ENCODE results near the gene GRP.

GRP gene

DNA sequence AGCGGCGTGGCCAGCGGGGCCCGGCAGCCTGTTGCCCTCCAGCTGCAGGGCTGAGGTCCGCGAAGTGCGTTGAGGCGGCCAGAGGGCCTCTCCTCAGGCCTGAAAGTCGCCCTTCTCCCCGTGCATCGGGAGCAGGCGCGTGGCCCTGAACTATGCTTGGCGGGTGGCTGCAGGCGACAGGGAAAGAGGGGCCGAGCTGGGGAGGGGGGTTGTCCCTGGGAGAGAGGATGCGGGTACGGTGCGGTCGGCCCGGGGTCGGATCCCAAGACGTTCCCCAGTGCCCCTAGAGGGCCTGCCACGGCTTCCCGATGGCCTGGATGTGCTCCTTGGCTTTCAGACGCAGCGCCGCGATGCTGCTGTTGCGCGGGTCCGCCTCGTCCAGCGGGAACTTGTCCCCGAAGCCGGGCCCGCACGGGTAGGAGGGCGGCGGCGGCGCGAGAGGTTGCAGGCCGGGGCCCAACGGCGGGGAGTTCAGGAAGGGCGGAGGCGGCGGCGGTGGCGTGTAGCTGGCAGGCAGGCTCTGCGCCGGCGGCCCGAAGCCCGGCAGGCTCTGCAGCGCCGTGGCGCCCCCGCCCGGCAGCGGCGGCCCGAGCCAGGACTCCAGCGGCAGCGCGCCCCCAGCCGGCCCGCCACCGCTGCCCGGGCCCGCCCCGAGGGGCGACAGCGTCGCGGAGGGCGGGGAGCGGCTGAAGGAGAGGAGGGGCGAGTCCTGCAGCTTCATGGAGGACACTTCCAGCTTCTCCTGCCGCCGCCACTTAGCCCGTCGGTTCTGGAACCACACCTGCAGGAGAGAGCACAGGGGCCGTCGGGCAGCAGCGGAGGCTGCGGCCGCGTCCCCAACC, 49.0 kb downstream of the GRP start:
- peak; percentile 76 for DNase-seq

DNA sequence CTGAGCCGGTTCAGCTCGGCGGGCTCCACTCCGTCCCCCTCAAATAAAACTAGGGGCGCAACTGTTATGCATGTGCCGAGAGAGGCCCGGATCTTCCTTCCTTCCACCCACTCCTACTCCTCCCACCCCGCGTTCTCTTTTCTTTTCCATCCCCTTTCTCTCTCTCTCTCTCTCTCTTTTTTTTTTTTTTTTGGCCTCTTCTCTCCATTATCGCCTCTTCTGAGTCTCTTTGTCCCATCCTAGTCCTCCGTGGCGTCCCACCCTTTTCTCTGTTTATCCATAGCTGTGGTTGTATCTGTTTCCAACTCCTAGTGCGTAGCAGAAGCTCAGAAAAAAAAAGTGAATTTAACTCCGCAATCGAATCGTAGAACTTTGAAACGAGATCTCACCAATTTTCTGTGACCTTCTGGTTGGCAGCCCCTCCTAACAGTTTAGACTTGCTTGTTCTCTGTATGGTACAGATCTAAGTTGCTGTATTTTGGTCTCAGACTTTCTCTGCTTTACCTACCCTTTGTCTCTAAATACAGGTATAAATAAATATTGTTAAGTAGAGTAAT, 49.7 kb downstream of the GRP start:
- no peak for DNase-seq

DNA sequence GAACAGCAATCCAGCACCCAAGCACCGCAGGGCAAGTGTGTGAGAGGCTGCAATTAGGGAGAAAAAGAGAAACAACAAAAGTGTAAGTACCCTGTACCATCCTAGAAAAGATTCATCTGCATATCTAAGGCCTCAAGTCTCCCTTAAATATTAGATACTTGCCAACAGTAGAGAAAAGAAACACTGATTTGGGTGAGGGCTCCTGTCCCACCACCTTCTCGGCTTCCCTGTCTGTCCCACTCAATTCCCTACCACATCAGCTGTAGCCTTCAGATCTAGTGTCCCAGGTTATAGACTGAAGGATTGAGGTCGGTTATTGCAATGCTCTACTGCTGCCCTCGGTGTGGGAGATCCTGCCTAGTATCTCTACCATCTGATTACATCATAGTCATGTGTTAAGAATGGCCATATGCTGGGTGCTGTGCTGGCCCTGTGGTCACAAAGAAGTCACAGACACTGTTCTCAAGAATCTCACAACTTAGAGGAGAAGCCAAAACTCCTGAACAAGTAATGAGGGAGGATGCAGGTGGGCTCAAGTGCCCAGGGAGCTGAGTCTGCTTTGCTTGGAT, 50.8 kb downstream of the GRP start:
- DNase-seq, result no peak

DNA sequence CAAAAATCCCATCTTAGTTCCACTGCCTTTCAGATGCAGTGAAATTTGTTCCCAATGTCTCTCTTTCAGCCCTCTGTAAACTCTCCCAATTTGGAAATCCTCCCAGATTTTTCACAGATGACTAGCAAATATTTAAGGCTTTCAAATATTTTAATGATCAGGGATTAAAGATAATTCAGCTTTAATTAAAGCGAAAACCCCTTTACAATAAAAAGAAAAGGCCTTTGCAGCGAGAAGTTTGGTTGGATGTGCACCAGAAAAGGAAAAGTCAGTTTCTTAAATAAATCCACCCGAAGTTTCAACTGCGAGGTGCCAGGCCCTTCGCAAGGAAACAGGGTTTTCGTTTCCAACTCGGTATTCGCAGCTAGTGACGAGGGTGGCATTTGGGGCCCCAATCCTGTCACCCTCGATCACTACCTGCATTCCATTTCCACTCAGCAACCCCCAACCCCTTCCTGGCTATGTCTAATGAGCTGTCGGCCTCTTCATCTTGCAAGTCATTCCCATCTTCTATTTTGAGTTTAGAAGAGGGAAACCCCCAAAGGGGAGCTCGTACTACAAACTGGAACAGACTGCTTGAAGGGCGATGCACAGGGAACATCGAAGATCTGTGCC, 51.8 kb downstream of the GRP start:
- DNase-seq, result no peak

DNA sequence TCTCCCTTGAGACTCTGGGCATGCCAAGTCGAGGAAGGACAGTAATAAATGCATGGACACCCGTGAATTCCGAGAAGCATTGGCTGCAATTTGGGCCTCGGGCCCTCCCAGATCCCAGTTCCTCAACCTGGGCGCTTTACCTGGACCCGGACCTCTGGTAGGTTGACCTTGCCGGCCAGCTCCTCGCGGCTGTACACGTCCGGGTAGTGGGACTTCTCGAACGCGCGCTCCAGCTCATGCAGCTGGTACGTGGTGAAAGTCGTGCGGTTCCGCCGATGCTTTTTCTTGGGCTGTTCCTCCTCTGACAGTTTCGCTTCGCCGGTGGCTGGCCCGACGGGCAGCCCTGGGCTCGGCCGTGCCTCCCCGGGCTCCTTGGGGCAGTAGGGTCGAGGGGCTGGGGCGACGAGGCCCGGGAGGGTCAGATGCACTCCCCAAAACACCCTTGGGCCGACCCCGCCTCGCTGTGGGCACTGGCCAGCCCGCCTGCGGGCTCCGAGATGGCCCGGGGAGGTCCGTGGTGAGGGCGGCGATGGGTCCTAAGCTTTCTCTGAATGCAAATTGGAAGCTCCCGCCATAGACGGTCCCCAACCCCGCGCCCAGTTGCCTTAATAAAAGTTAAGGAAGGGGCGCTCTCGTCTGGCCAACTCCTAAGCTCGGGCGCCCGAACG, 52.4 kb downstream of the GRP start:
- no peak for DNase-seq

DNA sequence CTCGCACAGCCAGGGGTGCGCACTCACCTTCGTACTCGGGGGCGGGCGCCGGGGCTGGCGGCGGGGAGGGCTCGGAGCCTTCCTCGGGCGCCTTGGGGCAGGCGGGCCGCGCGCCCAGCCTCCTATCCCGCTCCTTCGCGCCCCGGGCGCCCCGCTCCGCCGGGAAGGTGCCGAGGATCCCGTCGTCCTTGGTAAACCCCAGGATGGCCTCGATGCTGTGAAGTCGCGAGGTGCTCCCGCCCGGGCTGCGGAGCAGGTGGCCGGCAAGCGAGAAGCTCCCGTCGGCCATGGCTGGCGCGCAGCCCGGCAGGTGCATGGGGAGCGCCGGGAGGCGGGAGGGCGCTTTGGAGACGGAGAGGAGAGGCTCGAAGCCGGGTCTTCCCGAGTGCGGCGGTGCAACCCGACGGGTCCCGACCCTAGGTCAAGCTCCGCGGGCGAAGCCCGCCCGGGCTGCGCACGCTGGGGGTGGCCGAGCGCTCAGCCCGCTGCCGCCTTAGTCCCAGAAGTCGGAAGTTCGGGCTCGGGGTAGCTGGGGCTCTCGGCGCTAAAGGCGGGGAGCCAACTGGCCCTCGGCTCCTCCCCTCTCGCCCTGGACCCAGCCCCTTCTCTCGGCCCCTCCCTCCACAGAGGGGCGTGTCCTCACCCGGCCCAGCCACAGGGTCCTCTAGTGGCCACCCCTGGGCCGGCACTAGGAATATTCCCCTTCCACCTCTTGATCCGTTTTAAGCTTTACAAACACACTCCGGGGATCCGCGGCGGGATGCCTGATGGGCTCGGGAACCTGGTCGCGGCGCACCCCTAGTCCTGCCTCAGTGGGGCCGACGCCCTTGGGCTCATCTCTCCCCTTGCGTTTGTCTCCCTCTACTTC, 53.2 kb downstream of the GRP start, which contains the start of gene RAX:
RAX (minus strand) TSS at position 564 of the 868 bp plus-strand sequence; CDS start at position 316, 248 bp downstream.
- DNase-seq, result no peak

DNA sequence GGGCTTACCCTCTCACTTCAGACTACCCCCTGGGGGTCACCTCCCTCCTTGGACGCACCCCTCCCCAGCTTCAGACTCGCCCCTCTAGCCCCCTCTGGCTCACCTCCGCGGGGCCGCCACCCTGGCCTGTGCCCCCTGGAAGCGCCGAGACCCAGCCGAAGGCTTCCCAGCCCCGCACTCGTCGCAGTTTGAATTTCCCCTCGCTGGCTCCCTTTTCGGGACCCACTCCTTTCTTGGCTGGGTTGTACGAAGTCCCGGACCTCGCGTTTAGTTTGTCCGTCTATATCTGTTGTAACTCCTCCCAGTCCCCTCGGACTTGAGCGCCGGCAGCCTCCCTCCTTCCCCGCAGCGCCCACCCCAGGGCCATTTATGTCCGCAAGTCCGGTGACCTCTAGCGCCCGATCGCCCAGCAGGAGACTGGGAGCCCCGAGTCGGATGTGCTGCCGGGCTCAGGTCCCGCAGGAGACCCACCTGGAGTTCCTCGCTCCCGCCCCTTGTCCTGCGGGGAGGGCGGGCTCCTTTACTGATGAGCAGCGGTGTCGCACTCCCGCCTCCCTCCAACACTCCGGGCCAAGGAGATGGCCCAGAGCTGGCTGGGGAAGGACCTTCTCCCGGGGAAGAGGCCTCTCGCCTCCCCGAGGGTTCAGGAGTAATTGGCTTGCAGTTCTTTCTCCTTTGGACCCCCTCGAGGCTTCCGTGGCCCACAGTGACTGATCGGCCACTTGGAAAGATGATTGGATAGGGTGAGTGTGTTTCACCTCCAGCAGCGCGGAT, 54.0 kb downstream of the GRP start:
- DNase-seq, result no peak

DNA sequence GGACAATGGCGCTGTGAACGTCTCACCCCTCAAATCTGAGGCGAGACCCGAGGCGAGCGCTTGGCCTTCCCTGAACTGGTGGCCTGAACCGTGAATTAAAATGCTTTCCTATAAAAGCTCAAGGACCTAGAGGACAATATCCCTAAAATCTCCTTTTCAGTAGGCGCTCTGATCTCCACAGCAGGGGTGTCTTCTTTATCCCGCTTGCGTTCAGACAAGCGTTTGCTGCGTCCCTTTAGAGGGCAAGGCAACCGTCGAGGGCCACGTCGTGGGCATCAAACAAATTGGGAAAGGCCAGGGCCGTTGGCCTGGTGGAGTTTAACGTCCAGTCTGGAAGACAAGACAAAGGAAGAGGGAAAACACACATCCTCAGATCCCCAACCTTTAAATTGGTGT, 54.6 kb downstream of the GRP start:
- DNase-seq, result no peak

DNA sequence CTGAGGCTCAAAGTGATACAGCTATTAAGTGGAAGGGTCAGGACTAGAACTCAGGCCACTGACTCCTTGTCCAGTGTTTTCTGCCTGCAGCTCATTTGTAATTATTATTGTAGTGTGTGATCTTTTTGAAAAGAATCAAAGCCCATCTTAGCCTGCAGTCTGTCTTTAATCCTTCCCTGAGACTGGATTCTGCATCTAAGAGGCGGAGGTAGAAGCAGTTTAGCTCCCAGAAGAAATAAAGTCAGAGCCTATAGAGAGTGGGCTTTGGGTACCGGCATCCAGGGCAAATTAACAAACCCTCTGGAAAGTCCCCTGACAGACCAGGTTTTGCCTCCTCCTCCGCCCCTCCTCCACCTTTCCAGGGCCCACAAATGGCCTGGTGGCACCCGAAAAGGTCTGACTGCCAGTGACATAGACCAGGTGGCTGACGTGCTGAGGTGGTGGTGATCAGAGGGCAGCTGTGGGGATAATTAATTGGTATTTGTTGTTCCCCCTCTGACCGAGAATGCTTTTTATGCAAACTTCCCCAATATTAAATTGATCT, 55.5 kb downstream of the GRP start:
- no peak for DNase-seq

DNA sequence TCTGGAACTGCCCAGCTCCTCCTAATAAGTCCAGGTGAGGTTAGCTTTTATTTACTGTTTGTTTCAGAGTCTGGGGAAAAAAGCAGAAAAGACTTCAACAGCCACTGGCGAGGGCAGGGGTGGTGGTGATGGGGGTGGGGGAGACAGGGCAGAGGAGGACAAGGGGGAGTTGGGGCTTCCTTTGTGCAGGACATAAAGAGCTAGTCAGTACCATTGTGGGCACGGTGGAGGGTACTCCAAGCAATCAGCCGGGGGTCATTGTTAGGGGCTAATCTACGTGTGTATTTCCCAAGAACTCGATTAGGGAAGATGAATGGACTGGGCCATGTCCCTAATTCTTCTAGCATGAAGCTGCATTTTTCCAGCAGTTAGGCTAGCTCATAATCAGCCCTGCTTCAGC, 56.1 kb downstream of the GRP start:
- DNase-seq, result no peak

DNA sequence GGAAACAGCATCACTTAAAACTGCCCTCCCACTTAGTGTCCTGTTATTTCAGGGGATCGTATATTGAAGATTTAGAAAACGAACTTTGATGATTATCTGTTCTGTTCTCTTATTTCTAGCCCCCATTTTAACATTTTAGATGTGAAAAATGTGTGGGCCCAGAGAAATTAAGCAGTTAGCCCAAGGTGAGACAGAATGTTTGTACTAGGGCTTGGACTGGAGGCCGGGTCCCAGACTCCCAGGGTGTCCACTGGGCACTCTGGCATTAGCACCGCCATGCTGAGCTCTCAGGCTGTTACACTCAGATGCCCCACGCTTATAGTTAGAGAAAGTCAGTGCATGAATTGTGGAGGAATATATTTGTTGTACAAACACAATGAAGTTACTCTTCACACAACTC, 58.8 kb downstream of the GRP start:
- DNase-seq, result no peak

DNA sequence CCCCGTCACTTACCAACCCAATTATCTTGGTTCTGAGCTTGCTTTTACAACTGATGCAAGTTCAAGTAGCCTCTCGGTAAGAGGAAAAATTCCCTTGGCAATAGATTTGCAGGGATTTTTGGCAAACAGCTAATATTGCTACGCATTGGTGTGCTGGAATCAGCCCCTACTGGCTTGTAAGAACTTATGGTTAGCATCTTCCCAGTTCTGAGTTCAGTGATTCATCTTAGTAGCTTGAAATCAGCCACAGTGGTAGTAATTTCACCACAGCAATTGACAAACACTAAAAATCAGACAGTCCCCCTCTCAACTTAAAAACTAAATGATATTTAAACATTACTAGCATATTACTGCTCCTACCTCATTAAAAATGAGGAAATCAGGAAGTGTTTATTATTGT, 59.2 kb downstream of the GRP start:
- DNase-seq, result no peak

DNA sequence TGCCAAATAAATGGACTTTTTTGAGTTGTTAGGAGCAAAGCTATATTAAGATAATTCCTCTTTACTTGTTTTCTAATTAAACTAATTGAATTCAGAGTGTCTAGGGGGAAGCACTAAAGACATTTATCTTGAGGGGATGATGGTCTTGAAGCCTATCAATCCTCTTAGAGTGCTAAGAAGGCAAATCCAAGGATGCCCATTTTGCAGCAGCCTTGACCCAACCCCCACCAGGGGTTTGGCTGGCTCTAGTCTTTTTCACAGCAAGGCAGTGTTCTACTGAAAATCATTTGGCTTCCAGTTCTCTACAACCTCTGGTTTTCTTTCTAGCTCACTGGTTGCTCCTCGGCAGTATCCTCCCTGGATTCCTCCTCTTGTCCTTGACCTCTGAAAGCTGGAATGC, 59.8 kb downstream of the GRP start:
- DNase-seq, result no peak

Measured in NCI-H510A (cell line).